IPS DF 4.7 (cell line): ENCODE measurements around the gene PXK.

ENCODE experiments used
- DNase-seq: peaks from one replicate; pipeline ENCODE4 v3.0.0-alpha.2; 2013; ENCODE audit warnings: low spot score; ENCODE audit errors: extremely low read depth

Gene PXK

GRCh38 chr3:58463942-58464271 lies 131.2 kb downstream of the PXK start:
- DNase-seq: no peak

DNA sequence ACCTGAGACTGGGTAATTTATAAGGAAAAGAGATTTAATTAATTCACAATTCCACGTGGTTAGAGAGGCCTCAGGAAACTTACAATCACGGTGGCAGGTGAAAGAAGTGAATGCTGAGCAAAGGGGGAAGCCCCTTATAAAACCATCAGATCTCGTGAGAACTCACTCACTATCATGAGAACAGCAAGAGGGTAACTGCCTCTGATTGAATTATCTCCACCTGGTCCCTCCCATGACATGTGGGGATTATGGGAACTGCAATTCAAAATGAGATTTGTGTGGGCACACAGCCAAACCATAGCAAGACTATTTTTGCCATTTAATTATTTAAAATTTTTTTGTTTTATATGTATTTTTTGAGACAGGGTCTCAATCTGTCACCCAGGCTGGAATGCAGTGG lies 132.2 kb downstream of the PXK start:
- DNase-seq: no peak

DNA sequence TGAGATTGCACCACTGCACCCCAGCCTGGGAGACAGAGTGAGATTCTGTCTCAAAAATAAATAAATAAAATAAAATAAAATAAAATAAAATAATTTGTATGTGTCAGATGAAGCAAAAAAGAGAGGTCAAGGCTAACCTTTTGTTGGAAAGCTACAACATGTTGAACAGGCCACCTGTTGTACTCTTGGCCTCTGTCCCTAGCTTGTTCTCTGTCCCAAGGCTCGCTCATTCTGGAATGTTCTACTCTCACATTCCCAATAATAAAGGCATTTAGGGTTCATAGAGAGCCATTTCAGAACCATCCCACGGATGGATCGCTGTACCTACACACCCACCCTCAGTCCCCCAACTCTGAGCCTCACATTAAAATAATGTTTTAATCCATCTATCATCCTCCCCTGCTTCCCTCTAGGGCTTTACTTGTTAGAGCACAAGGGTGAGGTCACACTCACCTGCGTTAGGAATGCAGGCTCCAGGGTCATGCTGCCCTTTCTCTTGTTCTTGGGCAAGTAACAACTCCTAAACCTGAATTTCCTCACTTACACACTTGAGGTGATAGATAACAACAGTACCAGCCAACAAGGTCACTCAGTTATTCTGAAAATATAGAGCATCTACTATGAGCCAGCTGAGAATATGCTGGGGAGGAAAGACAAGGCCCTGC lies 134.3 kb downstream of the PXK start:
- DNase-seq: no peak

- no peak for DNase-seq
These were observed 136.4 kb downstream of the PXK start for GRCh38 chr3:58469096-58469495.

GRCh38 chr3:58470363-58471024 lies 137.8 kb downstream of the PXK start:
- no peak for DNase-seq

DNA sequence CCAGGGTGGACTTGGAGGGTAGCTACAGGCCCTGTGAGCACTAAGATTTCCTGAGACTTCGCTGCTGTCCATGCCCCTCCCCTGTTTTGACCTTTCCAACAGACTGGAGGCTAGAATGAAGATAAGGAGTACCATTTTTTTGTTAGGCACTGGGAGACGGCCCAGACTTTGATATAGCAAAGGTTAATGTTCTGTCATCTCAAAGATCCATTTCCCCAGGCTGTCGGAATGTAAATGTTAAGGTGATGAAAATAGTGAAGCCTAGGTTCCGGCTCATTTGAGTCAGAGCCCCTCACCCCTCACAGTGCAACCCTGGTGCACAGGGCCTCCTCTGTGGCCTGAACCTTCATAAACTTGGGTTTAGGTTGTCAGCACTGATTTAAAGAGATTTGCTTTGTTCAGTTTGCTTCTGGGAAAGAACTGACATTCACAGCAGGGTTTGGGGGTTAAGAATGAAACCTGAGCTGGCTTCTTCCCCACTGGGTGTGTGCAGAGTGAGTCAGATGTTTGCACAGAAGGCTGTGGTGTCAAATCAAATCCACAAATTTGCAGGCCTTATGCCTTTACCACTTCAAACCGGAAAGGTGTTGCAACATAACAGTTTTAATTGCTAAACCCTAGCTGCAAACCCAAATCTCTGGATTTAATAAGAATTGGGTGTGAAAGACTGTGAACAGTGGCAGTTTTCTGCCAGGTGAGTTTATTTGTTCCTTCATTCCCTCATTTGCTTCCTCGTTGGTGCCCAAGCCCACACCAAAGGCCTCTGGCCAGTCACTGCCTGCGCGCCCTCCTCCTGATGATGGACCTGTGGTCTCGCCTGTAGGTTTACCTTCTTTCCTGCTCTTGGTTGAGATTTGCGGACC lies 138.6 kb downstream of the PXK start:
- no peak for DNase-seq

DNA sequence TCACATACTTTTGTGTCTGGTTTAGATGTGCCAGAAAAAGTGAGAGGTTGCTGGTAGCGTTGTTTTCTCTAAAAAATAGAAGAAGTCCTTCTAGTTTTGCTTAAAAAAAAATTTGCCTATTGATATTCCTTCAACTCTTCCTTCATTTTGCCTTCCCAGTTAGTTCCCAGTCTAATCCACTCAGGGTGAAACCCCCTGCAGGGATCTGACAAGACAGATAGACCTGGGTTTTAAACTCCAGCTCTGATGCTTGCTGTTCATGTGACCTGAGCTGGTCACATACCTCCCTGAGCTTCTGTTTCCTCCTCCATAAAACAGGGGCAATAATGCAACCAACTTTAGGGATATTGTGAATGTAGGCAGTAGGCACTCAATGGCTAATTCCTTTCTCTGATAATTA lies 140.6 kb downstream of the PXK start:
- no peak for DNase-seq

GRCh38 chr3:58474348-58474911 lies 141.7 kb downstream of the PXK start:
- no peak for DNase-seq

DNA sequence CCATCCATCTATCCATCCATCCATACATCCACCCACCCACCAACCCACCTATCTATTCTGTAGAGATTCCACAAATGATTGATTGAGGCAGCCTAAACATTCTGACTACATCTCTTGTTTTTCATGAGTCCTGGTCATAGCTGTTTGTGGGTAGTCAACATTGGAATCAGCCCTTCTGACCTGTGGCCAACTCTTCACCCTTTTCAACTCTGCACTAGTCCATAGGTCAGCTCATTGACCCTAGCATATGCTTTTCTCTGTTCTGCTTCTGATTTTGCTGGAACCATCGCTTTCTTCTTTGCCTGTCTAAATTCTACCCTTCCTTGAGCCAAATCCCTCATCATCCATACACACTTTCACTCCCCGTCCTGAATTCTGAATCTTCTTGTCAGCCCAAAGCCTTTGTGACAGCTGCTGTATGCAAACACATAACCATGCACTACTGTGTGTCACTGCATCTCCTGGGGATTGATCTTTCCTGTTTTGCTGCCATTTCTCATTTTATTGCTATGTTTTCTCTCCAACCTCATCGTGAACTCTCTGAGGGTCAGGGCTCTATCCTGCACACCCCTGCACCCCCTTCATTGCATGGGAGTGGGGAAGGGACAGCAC lies 142.4 kb downstream of the PXK start:
- no peak for DNase-seq
